Dermis microvascular lymphatic vessel endothelial cell (primary cell): ENCODE data around the gene USP16. TPM values are rescaled to one million over a fixed set of nuclear protein-coding genes. Genes with fewer than 3 reads are reported as not detected.

ENCODE experiments used
- DNase-seq, 2 donors: peaks; one replicate each; pipeline versions ENCODE4 v3.0.0 to v3.0.0-alpha.2; 2010; ENCODE audit warnings: low read depth in 2 of 2
- total RNA-seq: library from RNA; depleted of rRNA; stranded (reverse); fragments of >200 nt; gene quantifications from 2 replicates; pipeline ENCODE4 v1.2.1, GENCODE V29; 2014

Gene USP16
- total RNA-seq, 1 donor from 2014 or later: 23.4 TPM

- DNase-seq: no peak
Observed at GRCh38 chr21:29082046-29082815, 57.8 kb downstream of the USP16 start.

- no peak for DNase-seq
Observed at GRCh38 chr21:29083306-29083705, 58.8 kb downstream of the USP16 start.

GRCh38 chr21:29084372-29084771 lies 59.9 kb downstream of the USP16 start:
- DNase-seq: no peak

GRCh38 chr21:29085106-29085752 lies 60.8 kb downstream of the USP16 start:
- no peak for DNase-seq

- peak in 1 of 2 donors; percentile 58 for DNase-seq
Observed at GRCh38 chr21:29091033-29091432, 66.6 kb downstream of the USP16 start.

- peak in 1 of 2 donors; percentile 31 for DNase-seq
Observed at GRCh38 chr21:29092102-29092959, 67.9 kb downstream of the USP16 start.

- DNase-seq: no peak
Observed at GRCh38 chr21:29096218-29097015, 71.9 kb downstream of the USP16 start.

GRCh38 chr21:29098156-29098555 lies 73.7 kb downstream of the USP16 start:
- no peak for DNase-seq

GRCh38 chr21:29102791-29103257 lies 78.4 kb downstream of the USP16 start:
- no peak for DNase-seq

Other genes starting within 250 kb of the USP16 start
- gene LTN1, start 31.8 kb upstream of the USP16 start, total RNA-seq: 17.8 and 19.6 TPM in 2 replicates
- gene RWDD2B, start 5.3 kb upstream of the USP16 start, total RNA-seq: 12.3 and 14.5 TPM in 2 replicates
- 186 and 223 TPM in 2 replicates for gene CCT8, start 49.0 kb downstream of the USP16 start, total RNA-seq
- 2.0 and 3.3 TPM in 2 replicates for gene MAP3K7CL, start 106.0 kb downstream of the USP16 start, total RNA-seq